Endothelial cell of umbilical vein (primary cell): ENCODE data around the gene ZFP1. TPM values are rescaled to one million over a fixed set of nuclear protein-coding genes. Genes with fewer than 3 reads are reported as not detected.

Experiments used
- BruUV-seq: library from RNA; stranded (reverse); fragments of 400-500 nt; replicated peaks from 2 replicates; lab custom pipeline; 2021; lab: Mats Ljungman, UMichigan
- CTCF ChIA-PET: fragments of 300-600, 350-600 bp; sonication (Branson Sonifier 250); formaldehyde crosslinking; loops from one replicate; lab custom pipeline; 2021; ENCODE audit warnings: antibody characterized with exemption, inconsistent platforms; lab: Charles Lee
- POLR2A ChIA-PET: fragments of 300-600, 350-600 bp; sonication (Branson Sonifier 250); formaldehyde crosslinking; loops from one replicate; lab custom pipeline; 2021; ENCODE audit warnings: antibody characterized with exemption, inconsistent platforms; lab: Charles Lee
- DNase-seq: peaks from one replicate; pipeline ENCODE4 v3.0.0-alpha.2; 2011; ENCODE audit warnings: low read depth, low spot score
- FAIRE-seq: peaks from 2 replicates; lab custom pipeline; 2011; peaks lifted over from hg19 to GRCh38; lab: Jason Lieb, UNC
- H2AFZ ChIP-seq: 2 replicates; pipeline ENCODE4 v1.6.0; 2012; ENCODE audit warnings: low read depth, low read length, control low read depth, inconsistent platforms
- H3K27ac ChIP-seq: 2 replicates; pipeline ENCODE4 v1.5.1; 2011; ENCODE audit warnings: low read depth, mild to moderate bottlenecking, control low read depth, low read length, moderate library complexity; ENCODE audit not compliant: insufficient read depth
- H3K27me3 ChIP-seq, 2 experiments: 2 replicates each; pipeline versions ENCODE4 v1.6.0 to v1.6.1; 2011; ENCODE audit warnings: low read length in 2 of 2, mixed read lengths in 1 of 2; ENCODE audit not compliant: control insufficient read depth in 2 of 2, insufficient read depth in 2 of 2
- H3K36me3 ChIP-seq, 2 experiments: 2 replicates in 1 of 2; 3 replicates in 1 of 2; pipeline ENCODE4 v1.5.1; 2011; ENCODE audit warnings: low read length in 2 of 2, mild to moderate bottlenecking in 1 of 2, moderate library complexity in 1 of 2; ENCODE audit not compliant: control insufficient read depth in 2 of 2, insufficient read depth in 2 of 2; ENCODE audit errors: extremely low read depth in 1 of 2
- H3K4me1 ChIP-seq: 3 replicates; pipeline ENCODE4 v1.5.1; 2011; ENCODE audit warnings: mild to moderate bottlenecking, low read length; ENCODE audit not compliant: control insufficient read depth, insufficient read depth; ENCODE audit errors: extremely low read depth
- H3K4me2 ChIP-seq: 2 replicates; pipeline ENCODE4 v1.6.1; 2011; ENCODE audit warnings: low read length, control low read depth, mixed read lengths; ENCODE audit not compliant: insufficient read depth
- H3K4me3 ChIP-seq, 3 experiments: fragments of 200-600 bp in 1 of 3; sonication (generic), shearing (Covaris generic) in 1 of 3; replicated peaks in 1 of 3; 2 replicates each; pipeline ENCODE4 v1.5.1; 2011 to 2016; ENCODE audit warnings: control low read depth in 3 of 3, low read length in 3 of 3, mild to moderate bottlenecking in 2 of 3, inconsistent platforms in 1 of 3, low read depth in 1 of 3, moderate library complexity in 1 of 3; ENCODE audit not compliant: insufficient read depth in 1 of 3
- H3K79me2 ChIP-seq: 2 replicates; pipeline ENCODE4 v1.6.0; 2012; ENCODE audit warnings: low read length, inconsistent platforms; ENCODE audit not compliant: control insufficient read depth, insufficient read depth
- H3K9ac ChIP-seq: replicated peaks from 2 replicates; pipeline ENCODE3; 2011; ENCODE audit warnings: low read length, control low read depth; ENCODE audit not compliant: insufficient read depth; ENCODE audit errors: extremely low read depth
- H3K9me1 ChIP-seq: replicated peaks from 3 replicates; pipeline ENCODE4 v1.6.0; 2011; ENCODE audit warnings: mild to moderate bottlenecking, low read length; ENCODE audit not compliant: control insufficient read depth, insufficient read depth; ENCODE audit errors: extremely low read depth
- H3K9me3 ChIP-seq: replicated peaks from 2 replicates; pipeline ENCODE4 v1.5.1; 2012; ENCODE audit warnings: low read length, inconsistent platforms; ENCODE audit not compliant: control insufficient read depth, insufficient read depth
- H4K20me1 ChIP-seq: replicated peaks from 2 replicates; pipeline ENCODE3; 2011; ENCODE audit warnings: mild to moderate bottlenecking, low read length; ENCODE audit not compliant: control insufficient read depth, insufficient read depth; ENCODE audit errors: extremely low read depth
- CTCF ChIP-seq, 2 donors: IDR thresholded peaks; 1 replicate in 1 of 2; 2 replicates in 1 of 2; pipeline ENCODE4 v1.5.1; 2011; ENCODE audit warnings: low read length in 2 of 2, mild to moderate bottlenecking in 2 of 2, moderate library complexity in 2 of 2, control low read depth in 1 of 2, inconsistent platforms in 1 of 2, low read depth in 1 of 2; ENCODE audit not compliant: insufficient read depth in 1 of 2; ENCODE audit errors: extremely low read depth in 1 of 2
- EZH2 ChIP-seq: IDR thresholded peaks from 2 replicates; pipeline ENCODE4 v1.6.1; 2012; ENCODE audit warnings: borderline replicate concordance, low read depth, mild to moderate bottlenecking, moderate library complexity, low read length, inconsistent platforms; ENCODE audit not compliant: severe bottlenecking
- FOS ChIP-seq: IDR thresholded peaks from 2 replicates; pipeline ENCODE4 v1.6.1; 2011; ENCODE audit warnings: mild to moderate bottlenecking, low read length, moderate library complexity, borderline replicate concordance; ENCODE audit not compliant: insufficient read depth
- GATA2 ChIP-seq: IDR thresholded peaks from 2 replicates; pipeline ENCODE4 v1.7.0; 2011; ENCODE audit warnings: low read depth, mild to moderate bottlenecking, moderate library complexity, mixed read lengths, low read length; ENCODE audit not compliant: insufficient read length, insufficient read depth
- JUN ChIP-seq: IDR thresholded peaks from 2 replicates; pipeline ENCODE4 v1.6.1; 2011; ENCODE audit warnings: borderline replicate concordance, low read depth; ENCODE audit not compliant: insufficient read length, insufficient read depth
- MYC ChIP-seq: IDR thresholded peaks from one replicate; pipeline ENCODE4 v1.6.1; 2011; ENCODE audit warnings: mild to moderate bottlenecking, low read depth, low read length
- POLR2A ChIP-seq: IDR thresholded peaks from 2 replicates; pipeline ENCODE4 v1.6.1; 2012; ENCODE audit warnings: low read depth, mild to moderate bottlenecking, control low read depth, low read length
- POLR2AphosphoS5 ChIP-seq: IDR thresholded peaks from 2 replicates; pipeline ENCODE4 v1.6.1; 2012; ENCODE audit warnings: low read depth, mild to moderate bottlenecking, control low read depth, low read length, moderate library complexity; ENCODE audit not compliant: insufficient read depth
- dilution Hi-C: fragments of 300-500 bp; cut with MboI; formaldehyde crosslinking; loops from one replicate; pipeline ENCODE4 v1.15.0; 2019; ENCODE audit warnings: low sequenced_read_pairs; ENCODE audit not compliant: extremely low pct_ligation_motif_present
- intact Hi-C: fragments of 100-400 bp; cut with micrococcal nuclease; formaldehyde crosslinking; loops from one replicate; pipeline ENCODE4 v1.10.0; 2022
- polyA plus RNA-seq, 4 experiments: library from polyadenylated mRNA; depleted of rRNA in 3 of 4; stranded (reverse) in 3 of 4; unstranded in 1 of 4; fragments of >200 nt; gene quantifications; 2 replicates each; pipeline versions ENCODE4 v1.2.1 to v1.2.3, GENCODE V29; 2011 to 2012; ENCODE audit warnings: missing spikeins in 1 of 4
- total RNA-seq: library from RNA; stranded (reverse); gene quantifications from 2 replicates; pipeline ENCODE4 v1.2.3, GENCODE V29; 2021
- TF ChIP-seq, protein P1 (sequence below): IDR thresholded peaks from 2 replicates; pipeline ENCODE4 v1.6.1; 2011; ENCODE audit not compliant: insufficient read depth, insufficient read length

Gene ZFP1
- total and polyA plus RNA-seq, 2 donors (not counting 3 experiments of a cell fraction or from before 2014, with no cell fraction given) = 2.8 to 9.8 TPM

GRCh38 chr16:75175074-75175473, 26.8 kb downstream of the ZFP1 start:
- DNase-seq (no peak), FAIRE-seq (no peak)
- H2AFZ ChIP-seq = no peak overlapping the region
- POLR2A ChIA-PET = no interaction called here
- H3K4me2 ChIP-seq = no peak overlapping the region
- H3K9me3 ChIP-seq = peaks cover 9% of the 10 kb centered on the region
- no peaks in the 10 kb centered on the region for H3K79me2 ChIP-seq
- H3K9me1 ChIP-seq = no peaks in the 10 kb centered on the region
- H3K4me1 ChIP-seq = no peaks in the 10 kb centered on the region
- no peak overlapping the region for H3K4me3 ChIP-seq
- H3K36me3 ChIP-seq = peaks cover 0 to 1% of the 10 kb centered on the region in 2 experiments
- H3K27ac ChIP-seq = no peak overlapping the region
- CTCF ChIA-PET = interaction anchor here (0.6 kb wide), 1 partner anchor 18 kb away, joined by 3 read pairs; no protein-coding TSS in a partner anchor
- H3K9ac ChIP-seq = no peak overlapping the region
- TF ChIP-seq JUN (no peak), GATA2 (no peak), CTCF (IDR thresholded peaks at IDR 0.05; ENCODE audit: extremely low read depth in 1 of 2, insufficient read depth in 1 of 2, low read depth in 1 of 2, low read length in 2 of 2) (no peak), MYC (no peak), FOS (no peak), POLR2A (no peak), EZH2 (no peak), POLR2AphosphoS5 (no peak)
- TF ChIP-seq, protein P1, sequence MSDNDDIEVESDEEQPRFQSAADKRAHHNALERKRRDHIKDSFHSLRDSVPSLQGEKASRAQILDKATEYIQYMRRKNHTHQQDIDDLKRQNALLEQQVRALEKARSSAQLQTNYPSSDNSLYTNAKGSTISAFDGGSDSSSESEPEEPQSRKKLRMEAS = no peak
- BruUV-seq = no TSS peak
- dilution Hi-C loops = no loop called here
- H4K20me1 ChIP-seq = no peaks in the 10 kb centered on the region
- intact Hi-C loops = no loop called here
- no peaks in the 10 kb centered on the region for H3K27me3 ChIP-seq
